Activated CD4-positive, alpha-beta T cell treated with anti-CD3 and anti-CD28 coated beads for 4 hours (primary cell): ENCODE data around the gene PPIL6.
"Not testable (repeated sequence)": the region's sequence is repeated elsewhere in the genome, so short reads cannot be mapped to it uniquely, and the experiment has no call there.

Experiments
- DNase-seq, 2 donors: peaks; one replicate each; pipeline ENCODE4 v3.0.0-alpha.2; 2020

Gene PPIL6

DNA sequence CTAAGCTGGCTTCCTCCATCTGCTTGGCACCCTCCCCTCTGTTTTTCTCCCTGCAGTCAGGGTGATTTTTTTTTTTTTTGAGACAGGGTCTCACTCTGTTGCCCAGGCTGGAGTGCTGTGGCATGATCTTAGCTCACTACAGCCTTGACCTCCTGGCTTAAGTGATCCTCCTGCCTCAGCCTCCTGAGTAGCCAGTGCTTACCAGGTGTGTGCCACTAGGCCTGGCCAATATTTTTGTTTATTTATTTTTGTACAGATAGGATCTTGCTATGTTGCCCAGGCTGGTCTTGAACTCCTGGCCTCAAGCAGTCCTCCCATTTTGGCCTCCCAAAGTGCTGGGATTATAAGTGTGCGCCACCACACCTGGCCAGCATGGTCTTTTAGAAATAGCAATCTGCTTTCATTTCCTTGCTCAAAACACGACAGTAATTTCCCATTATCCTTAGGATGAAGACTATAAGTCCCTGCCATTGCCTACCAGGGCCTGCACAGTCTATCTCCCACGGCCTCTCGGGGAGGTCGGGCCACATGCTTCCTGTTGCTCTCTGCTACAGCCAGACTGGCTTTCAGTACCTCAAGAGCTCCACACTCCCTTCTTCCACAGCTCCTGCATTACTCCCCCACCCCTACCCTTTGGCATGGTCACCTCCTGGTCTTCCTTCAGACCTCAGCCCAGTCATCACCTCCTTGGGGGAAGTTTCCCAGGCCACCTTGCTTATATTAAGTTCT is 47.1 kb downstream of the PPIL6 start:
- DNase-seq, result no peak

DNA sequence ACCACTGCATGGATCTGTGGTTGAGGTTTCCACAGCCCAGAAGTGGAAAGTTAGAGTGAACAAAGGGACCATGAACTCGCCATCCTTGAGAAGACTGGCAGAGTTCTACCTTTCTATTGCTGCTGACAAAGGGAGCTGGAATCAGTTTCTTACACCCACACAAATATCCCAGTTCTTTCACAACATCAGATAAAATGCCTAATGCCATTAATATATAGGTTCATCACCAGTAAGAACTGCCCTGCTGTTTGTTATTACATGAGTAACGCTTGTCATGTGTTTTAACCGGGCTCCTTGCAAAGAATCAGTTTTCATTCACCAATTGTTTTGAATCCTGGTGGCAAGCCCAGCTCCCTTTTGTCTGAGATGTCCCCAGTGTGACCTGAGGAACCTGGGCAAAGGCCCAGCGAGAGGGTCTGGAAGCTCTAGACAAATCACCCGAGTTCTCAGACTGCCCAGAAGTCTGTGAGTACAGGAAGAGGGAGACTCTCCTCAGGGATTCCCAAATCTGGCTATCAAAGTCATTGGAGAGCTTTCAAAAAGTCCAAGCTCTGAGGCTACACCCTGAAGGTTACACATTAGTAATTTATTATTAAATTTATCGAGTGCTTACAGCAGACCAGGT is 50.7 kb downstream of the PPIL6 start:
- no peak for DNase-seq

DNA sequence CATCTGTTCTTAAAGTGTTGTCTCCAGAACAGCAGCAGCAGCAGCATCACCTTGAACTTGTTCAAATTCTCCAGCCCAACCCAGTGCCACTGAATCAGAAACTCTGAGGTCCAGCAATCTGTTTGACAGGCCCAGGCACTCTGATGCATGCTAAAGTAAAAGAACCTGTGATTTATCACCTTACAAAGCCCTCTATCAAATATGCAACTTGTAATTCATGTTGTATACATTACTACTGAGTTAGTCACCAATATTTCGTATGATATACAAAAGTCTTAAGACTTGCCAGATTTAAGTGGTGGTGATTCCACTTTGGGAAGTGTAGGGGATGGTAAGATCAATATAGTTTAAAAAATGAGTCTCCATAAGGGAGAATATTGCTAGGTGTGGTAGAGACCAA is 52.2 kb downstream of the PPIL6 start:
- DNase-seq, result no peak

DNA sequence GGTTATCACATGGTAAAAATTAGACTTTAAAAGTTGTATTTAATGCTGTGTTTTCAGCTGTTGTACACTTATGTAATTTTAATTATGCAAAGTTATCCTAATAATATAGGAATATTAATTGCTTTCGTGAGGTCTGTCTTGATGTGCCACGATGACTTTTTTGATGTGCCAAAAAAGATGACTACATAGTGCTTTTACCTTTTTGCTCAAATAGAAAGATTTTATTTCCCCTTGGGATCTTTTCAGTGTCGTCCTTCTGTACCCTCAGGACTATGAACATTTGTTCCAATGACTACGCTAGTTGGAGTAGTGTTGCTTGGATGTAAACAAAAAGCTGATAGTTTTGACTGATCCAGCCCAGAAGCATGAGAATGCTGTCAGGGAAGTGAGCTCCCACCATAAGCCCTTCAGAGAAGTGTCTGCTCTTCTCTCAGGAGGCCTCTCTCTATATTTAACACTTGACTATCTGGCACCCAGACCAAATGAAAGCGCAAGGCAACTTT is 56.9 kb downstream of the PPIL6 start:
- DNase-seq, result no peak

DNA sequence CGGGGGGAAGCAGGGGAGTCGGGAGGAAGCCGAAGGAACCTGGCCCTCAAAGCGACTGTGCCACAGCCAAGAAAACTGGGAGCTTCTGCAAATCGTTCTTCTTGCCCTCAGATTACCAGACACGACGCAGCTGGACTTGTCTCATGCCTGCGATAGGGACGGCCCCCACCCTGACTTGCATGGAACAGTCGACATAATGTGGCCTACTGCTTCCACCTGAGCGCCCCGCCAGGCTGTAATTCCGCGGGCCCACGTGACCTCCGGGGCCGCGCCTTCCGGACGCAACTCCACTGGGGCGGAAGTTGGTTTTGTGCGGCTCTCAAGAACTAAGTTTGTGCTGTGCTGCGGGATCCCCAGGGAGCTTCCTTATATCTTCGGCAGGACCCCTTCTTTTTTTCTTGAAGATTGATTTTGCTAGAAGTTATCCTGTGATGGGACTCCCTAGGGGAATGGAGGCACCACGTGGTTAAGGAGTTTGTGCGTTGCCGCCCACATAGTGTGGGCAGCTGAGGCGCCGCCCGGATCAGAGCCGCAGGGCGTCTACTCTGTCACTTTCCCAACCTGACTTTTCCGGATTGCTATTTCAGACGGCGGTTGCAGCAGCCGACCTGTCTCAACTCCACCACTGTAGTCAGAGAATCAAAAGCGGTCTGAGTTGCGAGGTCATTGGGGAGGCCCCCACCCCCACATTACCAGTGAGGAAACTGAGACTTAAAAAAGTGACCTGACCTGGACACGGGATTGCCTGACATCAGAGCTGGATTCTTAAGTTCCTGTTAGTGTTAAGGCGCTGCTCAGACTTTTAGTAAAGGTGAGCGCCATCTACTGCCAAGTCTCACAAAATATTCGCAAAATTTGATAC is 57.6 kb downstream of the PPIL6 start:
- peak; percentile 89 to 94 for DNase-seq

DNA sequence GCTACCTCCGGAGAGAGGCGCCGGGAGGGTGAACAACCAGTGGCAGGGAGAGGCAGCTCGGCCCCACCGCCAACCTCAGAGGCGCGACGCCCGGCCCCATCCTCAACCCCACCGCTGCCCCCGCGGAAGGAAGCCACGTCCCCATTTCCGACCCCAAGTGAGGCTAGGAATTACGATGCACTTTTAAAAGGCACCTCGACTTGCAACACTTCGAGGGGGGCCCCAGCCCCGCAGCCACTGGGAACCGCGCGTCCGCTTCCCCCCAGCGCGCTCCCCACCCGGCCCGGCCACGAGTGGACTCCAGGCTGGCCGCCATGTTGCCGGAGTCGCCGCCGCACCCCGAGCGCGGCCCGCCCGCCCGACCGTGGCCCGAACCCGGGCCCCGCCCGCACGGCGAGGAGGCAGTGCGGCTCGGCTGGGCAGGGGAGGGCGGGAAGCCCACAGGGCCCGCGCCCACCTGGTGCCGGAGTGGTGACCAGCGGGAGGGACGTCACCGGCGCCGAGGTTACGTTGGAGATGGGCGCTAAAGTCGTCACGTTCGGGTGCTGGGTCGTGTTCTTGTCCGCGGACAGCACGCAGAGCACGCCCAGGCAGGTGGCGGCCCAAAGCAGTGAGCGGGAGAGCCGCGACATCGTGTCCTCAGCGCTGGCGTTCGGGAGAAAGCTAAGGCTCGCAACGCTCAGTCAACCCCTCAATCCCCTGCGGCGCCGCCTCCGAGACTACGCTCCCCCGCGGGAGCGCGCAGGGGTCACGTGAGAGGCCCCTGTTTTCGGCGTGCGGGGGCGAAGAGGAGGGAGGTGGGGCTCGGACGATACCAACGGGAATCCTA is 58.5 kb downstream of the PPIL6 start, which contains the start of gene CD164:
Gene CD164 (minus strand): TSS at position 721 of the 829 bp plus-strand sequence. CDS start 89 bp downstream, at position 632.
- DNase-seq, result peak; percentile 93 to 96

DNA sequence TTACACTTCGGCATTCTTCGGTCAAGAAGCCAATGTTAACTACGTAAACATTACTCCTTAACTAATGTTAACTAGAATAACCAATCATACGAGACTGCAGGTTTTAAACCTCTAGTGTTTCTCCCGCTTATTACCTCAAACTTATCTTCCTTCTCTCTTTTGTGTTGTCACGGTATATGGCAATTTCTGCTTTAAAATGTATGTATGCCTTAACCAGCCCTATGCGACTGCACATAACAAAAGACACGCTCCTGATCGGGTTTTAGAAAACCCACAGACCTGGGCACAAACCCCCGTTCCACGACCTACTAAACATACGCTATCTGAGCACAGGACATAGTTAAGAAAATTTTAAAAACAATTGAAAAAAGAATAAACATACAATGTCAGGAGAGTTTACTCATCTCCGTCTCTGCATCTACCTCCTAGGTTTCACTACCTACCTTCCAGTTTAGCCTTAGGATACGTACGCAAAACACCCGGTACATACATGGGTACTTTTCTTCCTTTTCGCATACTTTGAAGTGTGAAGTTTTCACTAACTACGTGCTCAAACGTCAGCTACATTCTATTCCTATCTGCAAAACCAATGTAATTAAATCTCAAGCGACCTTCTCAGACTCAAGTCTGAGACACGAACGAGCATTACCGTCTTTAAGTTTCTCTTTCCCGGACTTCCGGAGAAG is 59.2 kb downstream of the PPIL6 start:
- DNase-seq, result peak in 1 of 2 donors; percentile 8

DNA sequence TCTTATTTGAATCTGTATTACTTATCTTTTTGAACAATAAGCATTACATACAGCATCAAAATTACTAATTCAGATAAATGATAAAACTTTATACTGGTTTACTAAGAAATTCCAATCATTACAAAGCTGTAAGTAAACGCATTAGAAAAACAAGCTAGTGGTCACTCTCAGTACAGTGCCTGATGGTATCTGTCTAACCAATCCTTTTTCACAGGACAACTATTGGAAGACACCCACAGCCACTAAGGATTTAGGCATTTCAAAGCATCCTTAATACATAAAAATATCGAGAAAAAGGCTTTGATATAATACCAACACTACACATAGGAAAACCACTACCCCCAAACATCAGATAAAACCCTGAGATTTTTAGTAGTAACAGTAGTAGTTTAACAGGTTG is 60.7 kb downstream of the PPIL6 start:
- DNase-seq, result no peak

DNA sequence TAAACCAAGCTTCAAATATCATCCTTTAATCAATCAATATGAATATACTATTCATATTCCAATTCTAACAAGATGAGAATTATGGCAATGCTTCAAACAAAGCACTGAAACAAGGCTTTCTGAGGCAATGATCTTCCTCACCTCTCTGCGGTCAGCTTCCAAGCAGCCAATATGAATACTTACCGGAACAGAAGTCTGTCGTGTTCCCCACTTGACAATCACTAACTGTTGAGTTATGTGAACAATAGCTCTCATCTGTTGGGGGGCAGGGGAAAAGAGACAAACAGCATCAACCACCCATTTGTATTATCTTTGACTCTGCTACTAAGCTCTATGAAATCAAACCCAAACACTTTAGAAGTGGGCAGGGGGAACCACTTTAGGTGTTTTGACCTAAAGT is 62.7 kb downstream of the PPIL6 start:
- no peak for DNase-seq

DNA sequence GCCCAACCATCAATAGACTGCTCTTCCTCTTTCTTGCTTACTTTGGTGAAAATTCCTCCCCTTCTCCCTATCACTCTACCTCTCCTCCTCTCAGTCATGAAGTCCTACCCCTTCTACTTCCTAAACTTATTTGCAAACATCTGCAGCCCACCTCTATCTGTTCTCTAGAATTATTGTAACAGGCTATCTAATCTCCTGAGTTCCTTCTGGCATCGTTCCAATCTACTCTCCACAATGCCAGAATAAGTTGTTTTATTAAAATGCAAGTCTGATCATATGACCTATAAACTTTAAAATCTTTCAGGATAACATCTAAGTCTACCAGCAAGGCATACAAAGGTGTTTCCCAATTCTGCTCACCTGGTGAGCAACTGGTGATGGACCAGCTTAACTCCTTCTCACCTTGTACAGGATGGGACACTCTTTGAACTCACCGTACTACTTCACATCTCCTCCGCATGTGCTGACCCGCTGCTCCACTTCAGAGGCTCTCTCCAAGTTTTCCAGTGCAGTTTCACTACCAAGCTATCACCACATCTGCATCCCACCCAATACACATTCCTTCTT is 66.0 kb downstream of the PPIL6 start:
- DNase-seq, result no peak

DNA sequence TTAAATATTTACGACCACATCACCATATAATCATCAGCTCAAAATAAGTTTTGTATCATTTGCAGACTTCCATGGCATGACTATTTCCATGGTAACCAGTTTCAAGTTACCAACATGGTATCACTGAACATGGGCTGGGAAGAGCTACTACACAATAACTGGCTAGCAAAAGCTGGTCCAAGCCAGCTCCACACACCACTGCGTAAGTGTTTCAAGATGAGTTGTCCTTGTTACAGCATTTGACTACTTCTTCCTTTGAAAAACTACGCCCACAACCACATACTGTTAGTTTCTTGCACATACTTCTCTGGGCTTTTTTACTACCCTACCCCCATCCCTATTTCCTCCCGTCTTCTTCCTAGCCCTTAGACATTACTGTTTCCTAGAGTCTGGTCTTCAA is 66.7 kb downstream of the PPIL6 start:
- DNase-seq, result no peak

DNA sequence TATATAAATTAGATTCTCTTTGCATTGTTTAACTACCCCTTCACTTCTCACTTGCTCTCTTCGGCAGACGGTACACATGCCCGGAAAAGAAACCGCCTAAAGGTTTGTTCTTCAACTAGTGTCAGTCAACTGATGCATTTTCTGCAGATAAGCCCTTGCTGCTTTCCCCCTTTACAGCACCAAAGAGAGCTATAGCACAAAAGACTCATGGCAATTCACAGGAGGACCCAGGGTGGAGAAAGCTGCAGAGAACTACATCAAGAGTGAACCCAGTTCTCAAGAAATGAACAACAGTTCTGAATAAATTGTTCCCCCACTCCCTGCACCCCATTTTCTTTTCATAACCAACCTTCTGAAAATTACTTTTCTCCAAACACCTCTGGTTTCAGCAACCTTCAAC is 67.1 kb downstream of the PPIL6 start:
- DNase-seq, result no peak

DNA sequence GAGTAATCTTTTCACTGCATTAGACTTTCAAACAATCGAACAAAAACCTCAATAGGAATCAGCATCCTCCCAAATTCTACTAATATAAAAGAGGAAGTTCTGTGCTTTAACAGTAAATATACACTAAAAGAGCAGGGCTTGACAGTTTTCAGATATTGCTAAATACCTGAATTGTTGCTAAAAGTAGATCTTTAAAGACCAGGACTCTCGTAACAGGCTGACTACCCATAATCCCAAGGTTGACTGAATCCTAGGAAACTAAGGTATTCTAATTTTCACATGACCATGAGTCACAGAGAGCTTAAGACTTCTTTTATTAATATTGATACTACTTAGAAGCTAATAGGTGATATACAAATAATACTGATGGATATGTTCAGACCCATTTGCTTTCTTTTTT is 68.3 kb downstream of the PPIL6 start:
- DNase-seq, result no peak

DNA sequence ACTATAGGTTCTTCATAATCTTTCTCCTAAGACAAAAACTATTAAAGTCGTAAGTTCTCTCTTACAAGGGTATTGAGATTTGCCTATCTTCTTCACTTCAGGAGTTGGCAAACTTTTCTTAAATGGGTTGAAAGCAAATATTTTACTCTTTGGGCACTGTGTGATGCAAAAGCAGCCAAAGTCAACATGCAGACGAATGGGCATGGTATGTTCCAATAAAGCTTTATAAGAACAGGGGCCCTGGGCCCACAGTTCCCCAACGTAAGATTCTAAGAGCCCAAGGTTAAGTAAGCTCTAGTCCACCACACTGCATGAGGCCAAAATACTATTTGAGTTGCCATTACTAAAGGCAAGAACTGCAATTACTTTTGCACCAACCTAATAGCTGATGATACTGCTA is 69.6 kb downstream of the PPIL6 start:
- DNase-seq, result no peak

DNA sequence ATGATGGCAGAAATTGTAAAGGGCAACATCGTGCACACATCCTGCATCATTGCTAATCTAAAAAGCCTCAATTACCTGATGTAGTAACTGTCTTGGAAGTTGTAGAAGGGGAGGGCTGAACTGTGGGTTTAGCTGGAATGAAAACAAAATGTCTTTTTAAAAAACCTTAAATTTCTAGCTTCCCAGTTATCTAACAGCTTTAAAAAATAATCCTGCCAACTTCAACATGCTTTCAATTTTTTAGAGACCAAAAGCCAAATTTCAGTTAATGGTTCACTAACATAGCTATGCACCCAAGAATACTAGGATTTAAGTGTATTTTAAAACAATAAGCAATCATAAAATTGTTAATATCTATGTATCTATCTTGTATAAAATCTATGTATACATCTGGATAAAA is 70.1 kb downstream of the PPIL6 start:
- no peak for DNase-seq

DNA sequence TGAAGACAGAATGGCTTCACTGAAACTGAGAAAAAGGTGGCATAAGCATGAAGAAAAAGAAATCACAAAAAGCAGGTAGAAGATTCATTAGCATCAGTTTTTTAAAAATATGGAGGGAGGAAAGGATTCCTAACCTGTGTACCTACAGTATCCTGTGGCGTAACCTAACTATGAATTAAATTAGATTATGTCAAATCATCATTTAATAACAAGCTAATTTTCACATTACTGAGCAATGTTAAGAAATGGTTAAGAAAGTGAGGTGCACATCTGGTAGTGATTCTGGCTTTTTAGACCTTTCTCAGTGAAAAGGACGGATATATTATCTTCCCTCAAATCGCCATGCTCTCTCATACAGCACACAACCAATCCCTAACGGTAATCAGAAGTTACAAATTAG is 70.7 kb downstream of the PPIL6 start:
- no peak for DNase-seq

DNA sequence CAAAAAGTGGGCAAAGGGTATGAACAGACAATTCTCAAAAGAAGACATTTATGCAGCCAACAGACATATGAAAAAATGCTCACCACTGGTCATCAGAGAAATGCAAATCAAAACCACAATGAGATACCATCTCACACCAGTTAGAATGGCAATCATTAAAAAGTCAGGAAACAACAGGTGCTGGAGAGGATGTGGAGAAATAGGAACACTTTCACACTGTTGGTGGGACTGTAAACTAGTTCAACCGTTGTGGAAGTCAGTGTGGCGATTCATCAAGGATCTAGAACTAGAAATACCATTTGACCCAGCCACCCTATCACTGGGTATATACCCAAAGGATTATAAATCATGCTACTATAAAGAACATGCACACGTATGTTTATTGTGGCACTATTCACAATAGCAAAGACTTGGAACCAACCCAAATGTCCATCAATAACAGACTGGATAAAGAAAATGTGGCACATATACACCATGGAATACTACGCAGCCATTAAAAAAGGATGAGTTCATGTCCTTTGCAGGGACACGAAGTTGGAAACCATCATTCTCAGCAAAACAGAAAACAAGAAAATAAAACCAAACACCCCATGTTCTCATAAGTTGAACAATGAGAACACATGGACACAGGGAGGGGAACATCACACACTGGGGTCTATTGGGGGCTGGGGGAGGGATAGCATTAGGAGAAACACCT is 75.9 kb downstream of the PPIL6 start:
- DNase-seq, result not testable (repeated sequence)

DNA sequence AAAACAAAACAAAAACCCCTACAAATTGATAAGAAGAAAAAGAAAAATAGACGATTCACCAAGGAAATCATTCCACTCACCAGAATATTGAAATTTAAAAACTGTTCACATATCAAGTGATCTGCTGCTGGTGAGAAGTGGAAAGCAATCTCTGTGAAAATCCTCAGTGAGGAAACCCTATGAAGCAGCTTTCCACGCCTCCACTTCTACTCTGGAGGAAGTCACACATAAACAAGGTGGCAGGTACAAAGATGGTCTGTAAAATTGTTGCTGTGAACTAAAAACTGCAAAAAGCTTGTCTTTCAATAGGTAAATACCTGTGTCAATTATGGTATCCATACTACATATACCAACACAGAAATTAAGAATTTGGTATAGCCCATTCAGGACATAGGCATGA is 76.7 kb downstream of the PPIL6 start:
- DNase-seq, result no peak

DNA sequence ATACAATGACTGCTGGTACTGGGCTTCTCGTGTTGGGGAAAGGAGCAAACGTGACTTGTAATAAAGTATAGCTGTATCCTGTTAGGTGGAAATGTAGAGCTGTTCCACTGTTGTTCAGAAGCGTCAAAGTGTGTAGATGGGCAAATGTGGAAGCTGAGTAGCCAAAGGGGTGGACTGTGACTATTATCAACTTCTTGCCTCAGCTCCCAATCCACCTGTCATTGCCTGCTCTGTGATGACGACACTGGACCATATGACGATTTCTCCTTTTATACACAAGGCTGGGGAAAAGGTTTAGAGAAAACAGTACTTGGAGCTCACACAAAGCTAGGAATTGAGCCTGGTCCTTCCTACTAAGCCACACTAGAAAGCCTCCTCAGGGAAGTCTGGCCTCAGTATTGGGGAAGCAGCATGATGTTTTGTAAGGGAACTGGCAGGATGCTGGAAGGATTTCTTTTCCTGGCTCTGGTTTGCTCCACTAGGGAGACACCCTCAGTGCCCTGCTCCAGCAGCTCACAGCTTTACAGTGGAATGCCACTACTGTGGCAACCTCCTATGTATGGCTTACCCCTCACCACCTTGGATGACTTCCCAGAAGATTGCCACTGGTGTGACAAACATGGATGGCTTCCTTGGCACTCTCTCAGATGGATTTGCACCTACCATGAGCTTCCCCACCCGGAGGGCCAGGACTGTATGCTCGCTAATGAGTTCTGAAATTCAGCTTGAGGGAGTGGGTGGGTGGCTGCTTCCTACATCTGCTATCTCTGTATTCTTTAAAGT is 78.1 kb downstream of the PPIL6 start:
- no peak for DNase-seq

DNA sequence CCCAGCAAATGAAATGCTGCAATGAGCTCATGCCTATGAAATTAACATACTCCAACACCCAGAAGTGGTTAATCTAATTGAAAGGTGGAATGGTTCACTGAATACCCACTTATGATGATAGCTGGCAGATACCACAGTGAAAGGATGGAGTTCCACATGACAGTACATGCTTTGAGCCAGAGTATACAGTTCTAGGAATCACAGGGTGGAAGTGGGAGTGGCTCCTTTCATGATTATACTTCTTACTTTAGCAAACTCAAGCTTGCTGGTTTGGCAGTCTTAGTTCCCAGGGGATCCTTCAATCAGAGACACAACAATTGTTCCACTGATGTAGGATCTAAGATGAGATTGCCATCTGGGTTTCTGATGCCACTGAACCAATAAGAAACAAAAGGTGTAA is 79.6 kb downstream of the PPIL6 start:
- no peak for DNase-seq
